ENCODE measurements around the gene FGF18. TPM values are rescaled to one million over a fixed set of nuclear protein-coding genes. Genes with fewer than 3 reads are reported as not detected.

FGF18 gene
- total and polyA plus RNA-seq, 2 of the 4 experiments (the other 2 are of a cell fraction) = 0.15 TPM; not detected in 1

- Histone ChIP-seq H3K9ac (ENCODE audit: low read depth, low read length) (no peak overlapping the region), H3K4me2 (ENCODE audit: low read depth, low read length) (no peak overlapping the region), H3K9me3 (ENCODE audit: control insufficient read depth, insufficient read depth, low read length) (no peaks in the 10 kb centered on the region), H3K9me1 (ENCODE audit: insufficient read depth, low read length) (0 out of 2 replicates have a peak, but pooled peaks cover 2% of the 10 kb centered on the region), H4K5ac (ENCODE audit: low read depth, low read length) (no peak overlapping the region), H4K20me1 (ENCODE audit: insufficient read depth, low read length) (peaks cover 95% of the 10 kb centered on the region), H3K79me1 (ENCODE audit: low read depth in 1 of 2, low read length in 2 of 2) (peaks cover 7 to 47% of the 10 kb centered on the region in 2 experiments), H3K14ac (replicated peaks; ENCODE audit: low read depth, low read length) (no peak overlapping the region), H3K27me3 (ENCODE audit: control insufficient read depth, insufficient read depth, low read length) (no peaks in the 10 kb centered on the region), H2BK120ac (ENCODE audit: low read depth, low read length) (no peak overlapping the region), H2AFZ (replicated peaks; ENCODE audit: low read length, poor library complexity) (no peak overlapping the region), H2AK5ac (ENCODE audit: low read depth, low read length) (no peak overlapping the region), H3K27ac (ENCODE audit: insufficient read depth, low read length) (no peak overlapping the region), H3K36me3 (ENCODE audit: control insufficient read depth, insufficient read depth, low read length) (peaks cover 62% of the 10 kb centered on the region), H3K4me1 (ENCODE audit: control insufficient read depth, insufficient read depth, low read length) (no peaks in the 10 kb centered on the region), H3K4me3 (ENCODE audit: insufficient read depth, low read depth, low read length) (no peak overlapping the region), H2BK20ac (ENCODE audit: low read depth, low read length) (no peak overlapping the region), H3K18ac (ENCODE audit: low read depth, low read length) (no peak overlapping the region), H3K23ac (ENCODE audit: low read depth, low read length) (no peak overlapping the region), H3K56ac (ENCODE audit: extremely low read depth, insufficient read depth, low read length) (no peak overlapping the region), H2AK9ac (replicated peaks; ENCODE audit: low read depth, low read length, poor library complexity) (no peak overlapping the region), H4K91ac (ENCODE audit: insufficient read depth, low read depth, low read length) (no peak overlapping the region), H3K4ac (ENCODE audit: low read depth, low read length) (no peak overlapping the region), H2BK15ac (ENCODE audit: low read depth, low read length) (no peak overlapping the region), H2BK5ac (ENCODE audit: low read depth, low read length, poor library complexity, severe bottlenecking) (no peak overlapping the region), H4K8ac (ENCODE audit: low read depth in 2 of 2, low read length in 2 of 2) (no peak overlapping the region)
- DNase-seq = no peak
- intact Hi-C loops (cut with micrococcal nuclease) = no loop called here
- dilution Hi-C loops (cut with HindIII; ENCODE audit: low sequenced_read_pairs, unreplicated experiment) = no loop called here
- ATAC-seq (ENCODE audit: low read depth) = no peak
- in situ Hi-C loops (cut with MboI; ENCODE audit: low sequenced_read_pairs) = no loop called here
- CTCF ChIA-PET = no interaction called here
- POLR2A ChIA-PET (ENCODE audit: unreplicated experiment) = no interaction called here
- TF ChIP-seq RFX5 (IDR thresholded peaks at IDR 0.05; ENCODE audit: low read depth, low read length) (no peak), USF2 (IDR thresholded peaks at IDR 0.05; ENCODE audit: low read depth, low read length) (no peak), BHLHE40 (IDR thresholded peaks at IDR 0.05; ENCODE audit: low read depth, low read length) (no peak), ELK1 (IDR thresholded peaks at IDR 0.05; ENCODE audit: borderline replicate concordance, low read depth, low read length) (no peak), CEBPB (IDR thresholded peaks at IDR 0.05; ENCODE audit: low read depth, low read length) (no peak), MXI1 (IDR thresholded peaks at IDR 0.05; ENCODE audit: borderline replicate concordance, low read depth, low read length) (no peak), RAD21 (IDR thresholded peaks at IDR 0.05; ENCODE audit: low read length) (no peak), POLR2A (IDR thresholded peaks at IDR 0.05; ENCODE audit: low read depth, low read length) (no peak), FOS (IDR thresholded peaks at IDR 0.05; ENCODE audit: low read depth, low read length) (no peak), RCOR1 (IDR thresholded peaks at IDR 0.05; ENCODE audit: insufficient replicate concordance, low read length) (no peak), MAFK (IDR thresholded peaks at IDR 0.05; ENCODE audit: low read depth, low read length) (no peak), MAZ (IDR thresholded peaks at IDR 0.05; ENCODE audit: borderline replicate concordance, low read depth, low read length) (no peak), NFE2L2 (IDR thresholded peaks at IDR 0.05; ENCODE audit: low read depth, low read length) (no peak), CTCF (conservative IDR thresholded peaks at IDR 0.05; ENCODE audit: low read depth, low read length) (no peak), SMC3 (IDR thresholded peaks at IDR 0.05; ENCODE audit: low read depth, low read length) (no peak), CHD1 (IDR thresholded peaks at IDR 0.05; ENCODE audit: low read depth, low read length) (no peak)
- whole genome bisulfite sequencing, 2 experiments (ENCODE audit: extremely low coverage in 2 of 2, insufficient read length in 1 of 2) = no CpG with 5 or more reads among the region's 2 CpGs
- BruUV-seq (replicated peaks) = no TSS peak
Observed at GRCh38 chr5:171397190-171397589, 22.3 kb upstream of the FGF18 start.
